Measurements from ENCODE around the gene SLC5A3.
A peak's percentile ranks its signal among the peaks of the same experiment; 100 is the strongest.

SLC5A3 gene

GRCh38 chr21:34055615-34056014, 17.8 kb upstream of the SLC5A3 start:
- TF ChIP-seq SPI1 (IDR thresholded peaks at IDR 0.05; ENCODE audit: borderline replicate concordance, low read depth): peak; percentile 16; the same call in 1 of the 2 replicates
- TF ChIP-seq, protein P1, sequence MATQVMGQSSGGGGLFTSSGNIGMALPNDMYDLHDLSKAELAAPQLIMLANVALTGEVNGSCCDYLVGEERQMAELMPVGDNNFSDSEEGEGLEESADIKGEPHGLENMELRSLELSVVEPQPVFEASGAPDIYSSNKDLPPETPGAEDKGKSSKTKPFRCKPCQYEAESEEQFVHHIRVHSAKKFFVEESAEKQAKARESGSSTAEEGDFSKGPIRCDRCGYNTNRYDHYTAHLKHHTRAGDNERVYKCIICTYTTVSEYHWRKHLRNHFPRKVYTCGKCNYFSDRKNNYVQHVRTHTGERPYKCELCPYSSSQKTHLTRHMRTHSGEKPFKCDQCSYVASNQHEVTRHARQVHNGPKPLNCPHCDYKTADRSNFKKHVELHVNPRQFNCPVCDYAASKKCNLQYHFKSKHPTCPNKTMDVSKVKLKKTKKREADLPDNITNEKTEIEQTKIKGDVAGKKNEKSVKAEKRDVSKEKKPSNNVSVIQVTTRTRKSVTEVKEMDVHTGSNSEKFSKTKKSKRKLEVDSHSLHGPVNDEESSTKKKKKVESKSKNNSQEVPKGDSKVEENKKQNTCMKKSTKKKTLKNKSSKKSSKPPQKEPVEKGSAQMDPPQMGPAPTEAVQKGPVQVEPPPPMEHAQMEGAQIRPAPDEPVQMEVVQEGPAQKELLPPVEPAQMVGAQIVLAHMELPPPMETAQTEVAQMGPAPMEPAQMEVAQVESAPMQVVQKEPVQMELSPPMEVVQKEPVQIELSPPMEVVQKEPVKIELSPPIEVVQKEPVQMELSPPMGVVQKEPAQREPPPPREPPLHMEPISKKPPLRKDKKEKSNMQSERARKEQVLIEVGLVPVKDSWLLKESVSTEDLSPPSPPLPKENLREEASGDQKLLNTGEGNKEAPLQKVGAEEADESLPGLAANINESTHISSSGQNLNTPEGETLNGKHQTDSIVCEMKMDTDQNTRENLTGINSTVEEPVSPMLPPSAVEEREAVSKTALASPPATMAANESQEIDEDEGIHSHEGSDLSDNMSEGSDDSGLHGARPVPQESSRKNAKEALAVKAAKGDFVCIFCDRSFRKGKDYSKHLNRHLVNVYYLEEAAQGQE (IDR thresholded peaks at IDR 0.05; ENCODE audit: insufficient replicate concordance, low read depth): no peak
- TF ChIP-seq GABPA (IDR thresholded peaks at IDR 0.05; ENCODE audit: low read depth): no peak
- TF ChIP-seq CTCF (IDR thresholded peaks at IDR 0.05; ENCODE audit: insufficient read depth, low read length): no peak
- TF ChIP-seq POLR2AphosphoS5 (IDR thresholded peaks at IDR 0.05; ENCODE audit: low read depth): no peak
- Histone ChIP-seq H3K4me3 (replicated peaks; ENCODE audit: insufficient read depth, low read length) (no peak overlapping the region), H3K27me3 (ENCODE audit: insufficient read depth, poor library complexity, severe bottlenecking) (no peaks in the 10 kb centered on the region), H3K27ac (replicated peaks) (no peak overlapping the region)
- no peak for DNase-seq (ENCODE audit: low read depth in 1 of 2, low spot score in 1 of 2)

- Histone ChIP-seq H3K27ac (replicated peaks) (no peak overlapping the region), H3K4me3 (replicated peaks; ENCODE audit: insufficient read depth, low read length) (no peak overlapping the region), H3K27me3 (ENCODE audit: insufficient read depth, poor library complexity, severe bottlenecking) (no peaks in the 10 kb centered on the region)
- no peak for TF ChIP-seq CTCF (IDR thresholded peaks at IDR 0.05; ENCODE audit: insufficient read depth, low read length)
- no peak for TF ChIP-seq SPI1 (IDR thresholded peaks at IDR 0.05; ENCODE audit: borderline replicate concordance, low read depth)
- no peak for TF ChIP-seq POLR2AphosphoS5 (IDR thresholded peaks at IDR 0.05; ENCODE audit: low read depth)
- TF ChIP-seq, protein P1 (IDR thresholded peaks at IDR 0.05; ENCODE audit: insufficient replicate concordance, low read depth): no peak
- no peak for TF ChIP-seq GABPA (IDR thresholded peaks at IDR 0.05; ENCODE audit: low read depth)
- peak; percentile 13 to 23 for DNase-seq (ENCODE audit: low read depth in 1 of 2, low spot score in 1 of 2)
These were observed 11.4 kb upstream of the SLC5A3 start for GRCh38 chr21:34061983-34062382.

- no peaks in the 10 kb centered on the region for H3K27me3 ChIP-seq (ENCODE audit: insufficient read depth, poor library complexity, severe bottlenecking)
- DNase-seq (ENCODE audit: low read depth in 1 of 2, low spot score in 1 of 2): no peak
These were observed 8.4 kb upstream of the SLC5A3 start for GRCh38 chr21:34065027-34065426.

More at GRCh38 chr21:34065027-34065426, 8.4 kb upstream of the SLC5A3 start:
- no peak overlapping the region for H3K4me3 ChIP-seq (replicated peaks; ENCODE audit: insufficient read depth, low read length)
- TF ChIP-seq, protein P1 (IDR thresholded peaks at IDR 0.05; ENCODE audit: insufficient replicate concordance, low read depth): no peak
- TF ChIP-seq SPI1 (IDR thresholded peaks at IDR 0.05; ENCODE audit: borderline replicate concordance, low read depth) (no peak), GABPA (IDR thresholded peaks at IDR 0.05; ENCODE audit: low read depth) (no peak), POLR2AphosphoS5 (IDR thresholded peaks at IDR 0.05; ENCODE audit: low read depth) (no peak), CTCF (IDR thresholded peaks at IDR 0.05; ENCODE audit: insufficient read depth, low read length) (no peak)
- no peak overlapping the region for H3K27ac ChIP-seq (replicated peaks)
